Stimulated activated CD4-positive, alpha-beta T cell treated with anti-CD3 and anti-CD28 coated beads, TNF-alpha, amount 100 ng/mL, for 48 hours (primary cell): Measurements from ENCODE around the gene STMN3.
A peak's percentile ranks its signal among the peaks of the same experiment; 100 is the strongest.

Experiments used
- DNase-seq, 3 donors: peaks; one replicate each; pipeline ENCODE4 v3.0.0-alpha.2; 2020; ENCODE audit warnings: low read depth in 3 of 3

The STMN3 gene

DNA sequence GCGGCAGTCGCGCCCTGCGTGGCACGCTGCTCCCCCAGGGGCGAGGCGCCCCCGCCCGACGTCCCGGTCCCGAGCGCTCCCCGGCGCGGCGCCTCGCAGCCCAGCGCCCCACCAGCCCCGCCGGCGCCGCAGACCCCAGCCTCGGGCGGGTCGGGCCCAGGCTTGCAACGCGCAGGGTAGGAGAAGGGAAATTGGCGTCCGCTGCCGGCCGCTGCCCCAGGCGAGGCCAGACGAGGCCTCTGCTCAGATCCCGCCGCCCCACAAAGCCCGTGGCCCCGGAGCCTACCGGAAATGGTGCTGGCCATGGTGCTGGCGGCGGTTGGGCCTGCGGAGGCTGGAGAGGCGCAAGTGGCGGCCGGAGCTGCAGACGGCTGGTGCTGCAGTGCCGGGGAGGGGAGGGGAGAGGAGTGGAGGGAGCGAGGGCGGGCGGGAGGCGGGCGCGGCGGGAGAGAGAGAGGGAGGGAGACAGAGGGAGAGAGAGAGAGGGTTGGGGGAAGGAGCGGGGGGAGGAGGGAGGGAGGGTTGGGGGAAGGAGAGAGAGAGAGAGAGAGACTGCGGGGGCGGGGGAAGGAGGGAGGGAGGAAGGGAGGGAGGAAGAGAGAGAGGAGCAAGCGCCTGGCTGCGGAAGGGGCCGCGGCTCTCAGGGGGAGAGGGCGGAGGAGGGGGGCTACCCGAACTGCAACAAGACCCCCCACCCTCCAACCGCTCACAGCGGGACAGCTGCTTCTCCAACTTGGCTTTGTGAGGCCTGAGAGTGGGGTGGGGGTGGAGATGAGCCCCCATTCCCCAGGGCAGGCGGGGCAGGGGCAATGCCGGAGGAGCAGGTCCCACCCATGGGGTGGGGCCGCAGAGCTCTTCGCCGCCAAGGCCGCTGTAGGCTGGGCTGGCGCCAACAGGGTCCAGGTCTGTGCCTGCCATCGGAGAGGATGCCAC, at the start of gene STMN3:
Gene STMN3, minus strand, starts transcription at position 384 of the 933 bp plus-strand sequence. Its CDS starts 79 bp downstream, at position 305.
- DNase-seq: peak in 2 of 3 donors; percentile 43 to 67

DNA sequence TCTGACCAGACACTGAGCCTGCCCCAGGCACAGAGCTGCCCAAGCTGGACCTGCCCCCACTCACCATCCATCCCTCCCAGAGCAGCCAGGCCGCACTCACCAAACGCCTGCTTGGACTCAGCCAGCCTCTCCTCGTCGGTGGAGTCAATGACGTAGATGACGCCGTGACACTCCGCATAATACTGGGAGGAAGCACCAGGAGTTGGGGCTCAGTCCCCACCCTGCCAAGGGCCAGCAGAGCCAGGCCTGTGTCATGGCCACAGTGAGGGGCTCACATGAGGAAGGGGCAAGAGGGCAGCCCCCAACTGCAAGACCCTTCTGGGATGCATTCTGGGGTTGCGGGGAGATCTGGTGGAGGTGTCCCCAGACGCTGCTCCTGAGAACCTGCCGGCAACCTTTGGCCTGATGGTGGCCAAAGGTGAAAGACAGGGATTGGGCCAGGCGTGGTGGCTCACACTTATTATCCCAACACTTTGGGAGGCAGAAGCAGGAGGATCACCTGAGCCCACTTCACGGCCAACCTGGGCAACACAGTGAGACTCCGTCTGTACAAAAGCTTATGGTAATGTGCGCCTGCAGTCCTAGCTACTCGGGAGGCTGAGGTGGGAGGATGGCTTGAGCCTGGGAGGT, 48.9 kb upstream of the STMN3 start:
- no peak for DNase-seq

DNA sequence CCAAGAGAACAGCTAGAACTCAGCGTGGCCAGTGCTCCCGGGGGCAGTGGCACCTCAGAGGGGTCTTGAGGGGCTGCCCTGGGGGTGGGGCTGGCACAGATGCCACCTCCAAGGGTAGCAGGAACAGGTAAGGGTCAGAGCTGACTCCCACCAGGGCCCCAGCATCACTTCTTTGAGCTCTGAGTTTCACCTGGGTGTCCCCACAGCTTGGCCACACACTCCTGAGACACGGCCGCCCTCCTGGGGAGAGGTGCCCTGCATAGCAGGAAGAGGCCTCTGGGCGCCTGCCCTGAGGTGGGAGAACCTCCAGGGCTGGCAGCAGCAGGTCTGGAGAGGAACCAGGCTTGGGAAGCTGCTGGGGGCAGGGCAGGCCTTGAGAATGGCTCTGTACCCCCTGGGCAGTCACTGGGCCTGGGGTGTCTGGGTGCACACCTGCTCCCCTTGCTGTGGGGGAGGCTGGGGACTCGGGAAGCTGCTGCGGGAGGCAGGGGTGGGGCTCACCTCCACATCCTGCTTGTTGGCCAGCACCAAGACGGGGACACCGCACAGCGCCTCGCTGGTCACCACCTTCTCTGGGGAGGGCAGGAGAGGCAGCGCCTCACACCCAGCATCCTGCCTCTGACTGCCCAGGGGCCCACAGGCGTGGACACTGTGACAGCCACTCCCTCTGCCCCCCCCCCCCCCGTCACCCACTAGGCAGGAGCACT, 48.3 kb upstream of the STMN3 start:
- DNase-seq: no peak

DNA sequence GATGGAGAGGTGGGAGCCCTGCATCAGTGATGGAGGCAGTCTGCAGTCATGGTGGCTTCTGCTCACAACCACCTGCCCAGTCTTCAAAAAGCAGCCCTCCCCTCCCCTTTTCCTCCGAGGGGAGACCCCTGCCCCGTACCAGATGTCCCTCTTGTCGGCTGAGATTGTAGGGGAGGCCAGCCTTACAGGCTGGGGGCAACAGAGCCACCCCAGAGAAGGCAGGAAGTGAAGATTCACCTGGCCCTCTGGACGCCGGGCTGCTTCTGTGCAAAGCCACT, 47.8 kb upstream of the STMN3 start:
- no peak for DNase-seq

- DNase-seq: no peak
These were observed 47.2 kb upstream of the STMN3 start for GRCh38 chr20:63700199-63701050.

DNA sequence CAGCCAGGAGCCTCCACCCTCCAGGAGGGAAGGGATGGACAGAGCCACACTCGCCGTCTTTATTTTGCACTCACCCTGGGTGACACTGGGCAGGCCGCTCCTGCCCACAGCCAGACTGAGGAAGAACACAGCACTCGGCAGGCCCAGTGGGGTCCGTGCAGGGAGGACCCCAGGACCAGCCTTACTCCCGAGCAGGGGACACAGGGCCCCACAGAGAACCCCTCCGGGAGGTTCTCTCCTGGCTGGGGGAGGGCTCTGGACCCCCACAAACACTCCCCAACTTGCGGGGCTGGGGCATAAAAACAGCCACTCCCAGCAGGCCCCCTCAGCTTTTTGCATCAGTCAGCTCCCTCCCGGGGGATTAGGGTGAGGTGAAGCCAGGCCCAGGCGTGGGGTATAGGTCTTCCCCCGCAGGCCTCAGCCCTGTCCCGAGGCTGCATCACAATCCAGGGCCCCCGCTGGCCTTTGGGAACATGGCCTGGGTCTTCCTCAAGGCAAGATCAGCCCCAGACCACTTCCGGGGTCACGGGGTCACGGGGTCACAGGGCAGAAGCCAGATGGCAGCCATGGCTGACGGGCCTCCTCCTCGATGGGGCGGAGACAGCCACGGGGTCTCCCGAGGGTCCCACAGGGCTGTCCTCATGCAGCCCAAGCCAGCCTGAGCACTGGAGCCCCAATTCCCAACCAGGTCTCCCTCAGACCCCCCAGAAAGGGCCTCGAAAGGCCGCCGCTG, 46.4 kb upstream of the STMN3 start:
- DNase-seq: no peak

- peak; percentile 47 to 60 (median 56) for DNase-seq
These were observed 45.7 kb upstream of the STMN3 start for GRCh38 chr20:63698739-63699465.

DNA sequence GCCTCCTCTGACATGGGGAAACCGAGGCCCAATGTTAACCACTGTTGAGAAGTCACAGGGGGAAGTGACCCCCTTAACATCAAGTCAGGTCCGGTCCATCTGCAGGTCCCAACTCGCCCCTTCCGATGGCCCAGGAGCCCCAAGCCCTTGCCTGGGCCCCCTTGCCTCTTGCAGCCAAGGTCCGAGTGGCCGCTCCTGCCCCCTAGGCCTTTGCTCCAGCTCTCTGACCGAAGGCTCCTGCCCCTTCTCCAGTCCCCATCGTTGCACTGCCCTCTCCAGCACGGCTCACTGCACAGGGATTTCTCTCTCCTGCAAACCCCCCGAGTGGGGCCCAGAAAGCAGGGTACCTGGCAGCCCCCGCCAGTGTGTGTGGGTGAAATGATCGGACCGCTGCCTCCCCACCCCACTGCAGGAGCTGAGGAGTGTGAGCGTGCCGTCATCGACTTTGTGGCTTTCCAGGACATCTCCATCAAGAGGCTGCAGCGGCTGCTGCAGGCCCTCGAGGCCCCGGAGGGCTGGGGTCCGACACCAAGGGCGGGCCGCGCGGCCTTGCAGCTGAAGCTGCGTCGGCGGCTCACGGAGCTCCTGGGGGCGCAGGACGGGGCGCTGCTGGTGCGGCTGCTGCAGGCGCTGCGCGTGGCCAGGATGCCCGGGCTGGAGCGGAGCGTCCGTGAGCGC, 44.8 kb upstream of the STMN3 start:
- DNase-seq: no peak

GRCh38 chr20:63697357-63697867, 44.2 kb upstream of the STMN3 start:
- DNase-seq: no peak

GRCh38 chr20:63696628-63697356, 43.6 kb upstream of the STMN3 start, which contains the start of gene TNFRSF6B:
Gene TNFRSF6B (plus strand): TSS chr20:63696652. CDS start chr20:63696768, 116 bp downstream.
- no peak for DNase-seq

DNA sequence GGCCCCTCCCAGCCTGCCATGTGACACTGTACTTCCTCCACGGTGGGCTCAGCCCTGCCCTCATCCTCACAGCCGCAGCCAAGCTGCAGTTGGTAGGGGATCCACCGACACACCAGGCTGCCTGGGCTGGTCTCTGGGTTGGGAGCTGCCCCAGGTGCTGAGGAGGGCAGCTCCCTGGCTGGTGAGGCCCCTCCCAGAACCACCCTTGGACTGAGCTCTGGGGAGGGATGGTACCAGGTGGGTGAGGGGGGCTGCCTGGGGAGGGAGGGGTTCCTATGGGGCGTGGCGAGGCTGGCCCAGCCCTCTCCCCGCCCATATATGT, 43.0 kb upstream of the STMN3 start:
- DNase-seq: no peak

DNA sequence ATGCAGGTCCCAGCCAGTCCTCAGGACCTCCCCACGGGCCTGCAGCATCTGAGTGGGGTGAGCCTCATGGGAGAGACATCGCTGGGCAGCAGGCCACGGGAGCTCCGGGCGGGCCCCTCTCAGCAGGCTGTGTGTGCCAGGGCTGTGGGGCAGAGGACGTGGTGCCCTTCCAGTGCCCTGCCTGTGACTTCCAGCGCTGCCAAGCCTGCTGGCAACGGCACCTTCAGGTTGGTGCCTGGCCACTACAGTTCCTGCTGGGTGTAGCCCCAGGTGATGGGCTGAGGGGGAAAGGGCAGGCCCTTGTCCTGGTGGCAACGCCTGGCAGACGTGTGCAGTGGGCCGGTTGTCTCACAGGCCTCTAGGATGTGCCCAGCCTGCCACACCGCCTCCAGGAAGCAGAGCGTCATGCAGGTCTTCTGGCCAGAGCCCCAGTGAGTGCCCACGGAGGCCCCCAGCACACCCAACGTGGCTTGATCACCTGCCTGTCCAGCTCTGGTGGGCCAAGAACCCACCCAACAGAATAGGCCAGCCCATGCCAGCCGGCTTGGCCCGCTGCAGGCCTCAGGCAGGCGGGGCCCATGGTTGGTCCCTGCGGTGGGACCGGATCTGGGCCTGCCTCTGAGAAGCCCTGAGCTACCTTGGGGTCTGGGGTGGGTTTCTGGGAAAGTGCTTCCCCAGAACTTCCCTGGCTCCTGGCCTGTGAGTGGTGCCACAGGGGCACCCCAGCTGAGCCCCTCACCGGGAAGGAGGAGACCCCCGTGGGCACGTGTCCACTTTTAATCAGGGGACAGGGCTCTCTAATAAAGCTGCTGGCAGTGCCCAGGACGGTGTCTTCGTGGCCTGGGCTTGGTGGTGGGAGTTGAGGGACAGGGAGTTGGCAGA, 42.4 kb upstream of the STMN3 start:
- DNase-seq: no peak

- DNase-seq: no peak
These were observed 41.6 kb upstream of the STMN3 start for GRCh38 chr20:63694584-63695423.

DNA sequence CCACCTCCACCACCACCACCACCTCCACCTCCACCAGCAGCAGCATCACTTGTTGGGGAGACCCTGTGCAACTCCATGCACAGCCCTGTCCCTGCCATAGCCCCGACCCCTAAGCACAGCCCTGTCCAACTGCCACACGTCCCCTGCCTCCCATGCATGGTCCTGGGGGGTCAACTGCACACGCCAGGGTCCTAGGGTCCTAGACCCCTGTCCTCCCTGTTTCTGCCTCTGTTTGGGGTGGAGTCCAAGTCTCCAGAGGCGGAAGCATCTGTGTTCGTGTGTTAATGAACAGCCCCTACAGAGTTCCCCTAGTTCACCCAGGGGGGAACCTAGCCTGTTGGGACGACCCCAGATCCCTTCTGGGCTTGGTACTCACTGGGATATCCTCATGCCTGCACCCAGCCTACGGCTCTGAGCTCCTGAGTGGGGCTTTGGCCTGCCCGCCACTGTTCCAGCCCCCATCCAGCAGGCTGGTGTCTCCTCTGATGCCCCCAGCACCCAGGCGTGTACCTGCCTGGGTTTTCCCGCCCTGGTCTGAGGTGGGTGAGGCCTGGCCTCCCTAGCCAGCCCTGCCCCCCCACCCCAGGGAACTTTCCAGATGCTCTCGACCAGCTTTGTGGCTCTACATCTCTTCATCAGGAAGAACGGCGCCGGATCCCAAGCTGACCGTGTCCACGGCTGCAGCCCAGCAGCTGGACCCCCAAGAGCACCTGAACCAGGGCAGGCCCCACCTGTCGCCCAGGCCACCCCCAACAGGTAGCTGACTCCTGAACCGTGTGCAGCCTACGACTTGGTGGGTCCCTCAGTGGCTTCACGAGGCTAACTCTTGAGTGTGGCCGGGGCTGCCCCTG, 40.7 kb upstream of the STMN3 start:
- no peak for DNase-seq

- DNase-seq: no peak
These were observed 40.0 kb upstream of the STMN3 start for GRCh38 chr20:63693083-63693732.
